Measurements from ENCODE around the gene PAPOLB. TPM values are rescaled to one million over a fixed set of nuclear protein-coding genes. Genes with fewer than 3 reads are reported as not detected.
"Not testable (repeated sequence)": the region's sequence is repeated elsewhere in the genome, so short reads cannot be mapped to it uniquely, and the experiment has no call there.

PAPOLB gene
- total RNA-seq: not detected

DNA sequence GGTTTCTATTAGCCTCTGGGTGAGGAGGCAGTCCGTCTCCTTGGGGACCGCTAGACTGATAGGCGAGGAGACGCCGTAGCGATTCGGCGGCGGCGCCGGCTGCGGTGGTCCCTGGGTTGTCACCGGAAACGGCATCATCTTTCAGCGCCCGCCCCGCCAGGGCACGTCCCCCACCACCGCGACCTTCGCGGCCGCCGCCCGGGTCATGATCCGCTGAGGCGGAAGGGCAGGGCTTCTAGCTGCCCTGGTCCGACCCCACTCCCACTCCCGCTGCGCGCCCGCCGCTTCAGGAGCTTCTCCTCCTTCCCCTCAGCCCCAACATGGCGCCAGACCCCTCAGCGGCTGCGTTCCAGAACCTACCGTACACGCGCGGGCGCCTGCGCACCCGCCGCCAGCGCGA lies at the start of gene PAPOLB:
Gene PAPOLB (minus strand): TSS at position 358 of the 400 bp plus-strand sequence. CDS start 220 bp downstream, at position 138.
- H3K9me3 Mint-ChIP-seq: peaks cover 7 to 16% of the 10 kb centered on the region in 2 donors
- ATAC-seq (no peak), DNase-seq (ENCODE audit: low spot score in 2 of 2) (no peak)
- peaks cover 8% of the 10 kb centered on the region in 2 donors for H3K36me3 Mint-ChIP-seq
- H3K27ac Mint-ChIP-seq: no peak within 1 kb of the TSS

DNA sequence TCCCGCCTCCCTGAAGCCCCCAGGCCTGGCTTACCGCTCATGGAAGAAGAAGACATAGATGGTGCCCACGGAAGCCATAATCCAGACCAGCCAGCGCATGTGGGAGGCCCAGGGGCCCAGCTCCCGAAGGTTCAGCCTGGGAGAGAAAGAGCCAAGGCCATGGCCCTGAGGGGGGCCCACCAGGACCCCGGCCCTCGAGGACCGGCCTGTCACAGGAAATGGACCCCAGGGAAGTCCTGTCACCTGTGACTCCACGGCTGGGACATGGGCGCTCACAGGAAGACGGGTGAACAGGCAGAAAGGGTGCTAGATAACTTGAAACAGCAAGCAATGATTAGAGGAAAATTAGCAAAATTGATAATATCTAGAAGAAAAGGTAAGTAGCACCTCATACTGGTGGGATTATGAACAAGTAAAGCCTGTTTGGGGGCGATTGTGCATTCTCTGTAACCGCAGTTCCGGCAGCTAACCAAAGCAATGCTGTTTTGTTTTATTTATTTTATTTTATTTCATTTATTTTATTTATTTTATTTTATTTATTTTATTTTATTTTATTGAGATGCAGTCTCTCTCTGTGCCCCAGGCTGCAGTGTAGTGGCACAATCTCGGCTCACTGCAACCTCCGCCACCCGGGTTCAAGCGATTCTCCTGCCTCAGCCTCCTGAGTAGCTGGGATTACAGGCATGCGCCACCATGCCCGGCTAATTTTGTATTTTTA lies 49.4 kb upstream of the PAPOLB start:
- H3K27ac Mint-ChIP-seq: peak overlapping the region in 1 of 2 donors; percentile 38
- no peaks in the 10 kb centered on the region for H3K36me3 Mint-ChIP-seq
- H3K9me3 Mint-ChIP-seq: no peaks in the 10 kb centered on the region
- no peak for DNase-seq (ENCODE audit: low spot score in 2 of 2)
- ATAC-seq: no peak

DNA sequence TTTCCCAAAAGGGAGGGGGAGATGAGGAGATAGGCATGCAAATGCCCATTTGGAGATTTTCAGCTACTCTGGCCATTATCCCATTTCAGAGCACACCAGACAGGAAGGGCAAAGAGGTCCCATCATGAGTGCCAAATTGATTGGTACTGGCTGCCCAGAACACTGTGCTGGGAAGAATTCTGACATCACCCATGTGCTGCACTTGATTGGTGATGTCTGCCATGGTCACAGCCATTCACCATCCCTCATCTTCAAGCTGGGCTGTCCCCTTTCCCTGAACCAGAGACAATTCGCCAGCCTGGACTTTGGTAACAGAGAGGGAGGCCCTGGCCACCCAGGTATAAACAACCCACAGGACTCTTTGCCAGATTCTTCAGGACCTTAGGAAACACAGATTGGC lies 44.9 kb upstream of the PAPOLB start:
- Mint-ChIP-seq H3K9me3 (no peaks in the 10 kb centered on the region), H3K27ac (no peak overlapping the region), H3K36me3 (no peaks in the 10 kb centered on the region)
- ATAC-seq (no peak), DNase-seq (ENCODE audit: low spot score in 2 of 2) (no peak)

DNA sequence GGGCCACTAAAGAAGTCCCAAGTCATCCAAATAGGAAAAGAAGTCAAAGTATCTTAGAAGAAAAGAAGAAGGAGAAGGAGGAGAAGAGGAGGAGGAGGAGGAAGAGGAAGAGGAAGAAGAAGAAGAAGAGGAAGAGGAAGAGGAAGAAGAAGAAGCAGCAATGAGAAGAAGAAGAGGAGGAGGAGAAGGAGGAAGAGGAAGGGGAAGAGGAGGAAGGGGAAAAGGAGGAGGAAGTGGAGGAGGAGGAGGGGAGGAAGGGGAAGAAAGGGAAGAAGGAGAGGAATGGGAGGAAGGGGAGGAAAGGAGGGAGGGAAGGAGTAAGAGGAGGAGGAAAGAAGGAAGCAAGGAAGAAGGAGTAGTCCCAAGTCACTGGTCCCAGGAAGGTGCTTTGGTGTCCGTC lies 43.3 kb upstream of the PAPOLB start:
- ATAC-seq: no peak
- DNase-seq (ENCODE audit: low spot score in 2 of 2): no peak
- Mint-ChIP-seq H3K36me3 (no peaks in the 10 kb centered on the region), H3K9me3 (no peaks in the 10 kb centered on the region), H3K27ac (no peak overlapping the region)

DNA sequence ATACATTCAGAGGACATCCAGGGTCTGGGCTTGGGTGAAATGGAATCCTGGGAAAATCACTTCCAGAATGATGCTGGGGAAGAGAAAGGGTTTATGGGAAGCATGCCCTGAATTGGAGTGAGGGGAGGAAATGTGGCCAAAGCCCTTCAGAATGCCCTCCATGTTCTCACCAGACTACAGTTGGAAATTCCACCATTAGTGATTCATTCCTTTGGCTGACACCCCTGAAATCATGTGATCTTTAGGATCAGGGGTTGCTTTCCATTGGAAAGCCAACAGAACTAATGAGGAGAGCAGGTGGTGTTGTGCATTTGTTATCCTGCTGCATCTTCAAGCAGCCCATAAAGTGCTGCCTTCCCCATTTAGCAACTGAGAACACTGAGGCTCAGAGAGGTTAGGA lies 42.5 kb upstream of the PAPOLB start:
- no peaks in the 10 kb centered on the region for H3K36me3 Mint-ChIP-seq
- ATAC-seq (no peak), DNase-seq (ENCODE audit: low spot score in 2 of 2) (no peak)
- H3K9me3 Mint-ChIP-seq: no peaks in the 10 kb centered on the region
- no peak overlapping the region for H3K27ac Mint-ChIP-seq

DNA sequence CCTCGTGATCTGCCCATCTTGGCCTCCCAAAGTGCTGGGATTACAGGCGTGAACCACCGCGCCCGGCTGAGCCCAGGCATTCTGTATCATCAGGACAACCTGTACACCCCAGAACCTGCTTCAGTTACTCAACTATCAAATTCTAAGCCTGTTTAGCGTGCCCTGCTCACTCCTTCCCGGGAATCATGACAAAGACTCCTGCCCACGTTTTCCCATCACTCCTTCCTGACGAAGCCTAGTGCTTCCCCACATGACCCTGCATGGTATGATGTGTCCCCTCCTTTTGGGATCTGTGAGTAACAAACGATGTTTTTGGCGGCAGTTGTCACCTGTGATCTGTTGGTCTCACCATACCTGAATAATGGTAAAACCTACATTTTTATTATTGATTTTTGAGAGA lies 33.9 kb upstream of the PAPOLB start:
- H3K36me3 Mint-ChIP-seq: no peaks in the 10 kb centered on the region
- DNase-seq (ENCODE audit: low spot score in 2 of 2) (no peak), ATAC-seq (no peak)
- no peak overlapping the region for H3K27ac Mint-ChIP-seq
- no peaks in the 10 kb centered on the region for H3K9me3 Mint-ChIP-seq

DNA sequence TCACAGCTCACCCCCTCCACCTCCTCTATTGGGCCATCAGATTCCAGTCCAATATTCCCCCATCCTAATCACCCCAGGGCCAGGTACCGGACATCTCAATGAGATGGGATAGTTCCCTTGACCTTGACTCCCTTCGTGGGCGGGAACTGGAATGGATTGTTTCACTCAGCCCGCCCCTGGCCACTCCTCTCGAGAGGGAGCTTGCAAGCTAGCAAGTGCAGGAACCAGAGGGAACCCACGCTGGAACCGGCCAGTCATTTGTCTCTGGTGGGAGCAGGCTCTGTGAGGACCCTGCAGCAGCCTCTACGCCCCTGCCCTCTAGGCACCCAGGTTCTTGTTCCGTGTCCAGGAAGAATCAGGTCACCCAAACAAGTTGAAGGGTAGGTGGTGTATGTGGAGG lies 32.7 kb upstream of the PAPOLB start:
- DNase-seq (ENCODE audit: low spot score in 2 of 2) (no peak), ATAC-seq (no peak)
- Mint-ChIP-seq H3K27ac (no peak overlapping the region), H3K36me3 (no peaks in the 10 kb centered on the region), H3K9me3 (no peaks in the 10 kb centered on the region)

DNA sequence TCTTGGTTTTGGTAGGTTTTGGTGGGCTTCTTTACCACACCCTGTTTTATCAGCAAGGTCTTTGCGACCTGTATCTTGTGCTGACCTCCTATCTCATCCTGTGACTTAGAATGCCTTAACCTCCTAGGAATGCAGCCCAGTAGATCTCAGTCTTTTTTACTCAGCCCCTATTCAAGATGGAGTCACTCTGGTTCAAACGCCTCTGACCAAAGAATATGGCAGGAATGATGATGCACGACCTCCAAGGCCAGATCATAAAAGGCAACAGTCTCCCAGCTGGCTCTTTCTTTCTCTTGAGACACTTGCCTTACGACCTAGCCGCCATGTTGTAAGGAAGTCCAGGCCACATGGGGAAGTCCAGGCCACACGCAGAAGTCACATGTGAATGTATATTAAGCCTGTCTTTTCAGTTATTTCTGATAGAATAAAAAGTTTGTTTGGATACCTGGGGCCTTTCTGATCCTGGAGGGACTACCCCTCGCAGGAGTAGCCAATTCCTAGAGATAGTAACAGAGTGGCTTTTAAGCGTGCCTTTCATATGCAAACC lies 32.2 kb upstream of the PAPOLB start:
- ATAC-seq (no peak), DNase-seq (ENCODE audit: low spot score in 2 of 2) (no peak)
- H3K36me3 Mint-ChIP-seq: no peaks in the 10 kb centered on the region
- H3K9me3 Mint-ChIP-seq: no peaks in the 10 kb centered on the region
- H3K27ac Mint-ChIP-seq: no peak overlapping the region

DNA sequence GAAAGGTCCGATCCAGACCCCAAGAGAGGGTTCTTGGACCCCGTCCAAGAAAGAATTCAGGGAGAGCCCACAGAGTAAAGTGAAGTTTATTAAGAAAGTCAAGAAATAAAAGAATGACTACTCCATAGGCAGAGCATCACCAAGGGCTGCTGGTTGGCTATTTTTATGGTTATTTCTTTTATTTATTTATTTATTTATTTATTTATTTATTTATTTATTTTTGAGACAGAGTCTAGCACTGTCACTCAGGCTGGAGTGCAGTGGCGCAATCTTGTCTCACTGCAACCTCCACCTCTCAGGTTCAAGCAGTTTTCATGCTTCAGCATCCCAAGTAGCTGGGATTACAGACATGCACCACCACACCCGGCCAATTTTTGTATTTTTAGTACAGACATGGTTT lies 31.4 kb upstream of the PAPOLB start:
- not testable (repeated sequence) for DNase-seq (ENCODE audit: low spot score in 2 of 2); H3K36me3 Mint-ChIP-seq; H3K9me3 Mint-ChIP-seq; ATAC-seq; H3K27ac Mint-ChIP-seq

DNA sequence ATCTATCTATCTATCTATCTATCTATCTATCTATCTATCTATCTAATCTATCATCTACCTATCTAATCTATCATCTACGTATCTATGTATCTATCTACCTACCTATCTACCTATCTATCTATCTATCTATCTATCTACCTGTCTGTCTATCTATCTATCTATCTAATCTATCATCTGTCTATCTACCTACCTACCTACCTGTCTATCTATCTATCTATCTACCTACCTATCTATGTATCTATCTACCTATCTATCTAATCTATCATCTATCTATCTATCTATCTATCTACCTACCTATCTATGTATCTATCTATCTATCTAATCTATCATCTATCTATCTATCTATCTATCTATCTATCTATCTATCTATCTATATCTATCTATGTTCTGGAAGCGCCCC lies 29.7 kb upstream of the PAPOLB start:
- H3K36me3 Mint-ChIP-seq; H3K27ac Mint-ChIP-seq; DNase-seq (ENCODE audit: low spot score in 2 of 2); ATAC-seq; H3K9me3 Mint-ChIP-seq: not testable (repeated sequence)

DNA sequence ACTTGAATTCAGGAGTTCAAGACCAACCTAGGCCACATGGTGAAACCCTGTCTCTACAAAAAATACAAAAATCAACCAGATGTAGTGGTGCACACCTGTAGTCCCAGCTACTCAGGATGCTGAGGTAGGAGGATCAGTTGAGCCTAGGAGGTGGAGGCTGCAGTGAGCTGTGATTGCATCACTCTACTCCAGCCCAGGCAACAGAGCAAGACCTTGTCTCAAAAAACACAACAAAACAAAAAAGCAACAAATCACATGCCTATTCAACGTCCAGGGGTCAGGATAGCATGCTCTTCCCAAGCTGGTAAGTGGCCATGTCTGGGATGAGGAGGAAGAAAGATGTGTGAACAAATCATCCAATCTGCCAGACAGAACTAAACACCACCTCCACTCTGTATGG lies 27.9 kb upstream of the PAPOLB start:
- no peak for DNase-seq (ENCODE audit: low spot score in 2 of 2)
- Mint-ChIP-seq H3K27ac (no peak overlapping the region), H3K9me3 (no peaks in the 10 kb centered on the region), H3K36me3 (no peaks in the 10 kb centered on the region)
- no peak for ATAC-seq

DNA sequence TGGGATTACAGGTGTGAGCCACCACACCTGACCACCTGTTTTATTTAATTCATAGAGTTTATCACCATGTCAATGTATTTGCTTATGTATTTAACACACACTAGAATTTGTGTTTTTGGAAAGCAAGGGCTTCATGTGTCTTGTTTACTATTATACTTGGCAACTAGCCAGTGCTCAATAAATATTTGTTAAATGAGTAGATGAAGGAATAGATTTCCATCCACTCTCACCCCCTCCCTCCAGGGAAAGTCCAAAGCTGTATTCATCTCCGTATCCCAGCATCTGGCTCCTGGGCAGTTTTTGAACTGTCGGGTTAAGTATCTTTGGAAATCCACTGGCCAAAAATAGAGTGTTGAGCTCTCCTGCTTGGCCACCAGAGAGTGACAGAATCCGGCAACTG lies 26.3 kb upstream of the PAPOLB start:
- H3K27ac Mint-ChIP-seq: no peak overlapping the region
- no peak for DNase-seq (ENCODE audit: low spot score in 2 of 2)
- ATAC-seq: no peak
- no peaks in the 10 kb centered on the region for H3K9me3 Mint-ChIP-seq
- no peaks in the 10 kb centered on the region for H3K36me3 Mint-ChIP-seq

DNA sequence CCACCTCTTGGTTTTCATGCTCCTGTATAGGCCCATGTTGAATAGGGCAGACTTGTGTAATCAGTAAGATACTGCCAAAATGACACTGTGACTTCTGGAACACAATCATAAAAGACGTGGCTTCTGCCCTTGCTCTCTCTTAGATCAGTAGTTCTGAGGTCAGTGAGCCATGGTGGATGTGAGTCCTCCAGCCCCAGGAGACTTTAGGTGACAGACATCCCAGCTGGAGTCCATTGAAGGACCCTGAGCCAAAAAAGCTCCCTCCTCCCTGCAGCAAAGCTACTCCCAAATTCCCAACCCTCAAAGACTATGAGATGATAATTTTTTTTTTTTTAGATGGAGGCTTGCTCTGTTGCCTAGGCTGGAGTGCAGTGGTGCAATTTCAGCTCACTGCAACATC lies 24.8 kb upstream of the PAPOLB start:
- Mint-ChIP-seq H3K36me3 (no peaks in the 10 kb centered on the region), H3K9me3 (no peaks in the 10 kb centered on the region), H3K27ac (no peak overlapping the region)
- DNase-seq (ENCODE audit: low spot score in 2 of 2): no peak
- ATAC-seq: no peak

DNA sequence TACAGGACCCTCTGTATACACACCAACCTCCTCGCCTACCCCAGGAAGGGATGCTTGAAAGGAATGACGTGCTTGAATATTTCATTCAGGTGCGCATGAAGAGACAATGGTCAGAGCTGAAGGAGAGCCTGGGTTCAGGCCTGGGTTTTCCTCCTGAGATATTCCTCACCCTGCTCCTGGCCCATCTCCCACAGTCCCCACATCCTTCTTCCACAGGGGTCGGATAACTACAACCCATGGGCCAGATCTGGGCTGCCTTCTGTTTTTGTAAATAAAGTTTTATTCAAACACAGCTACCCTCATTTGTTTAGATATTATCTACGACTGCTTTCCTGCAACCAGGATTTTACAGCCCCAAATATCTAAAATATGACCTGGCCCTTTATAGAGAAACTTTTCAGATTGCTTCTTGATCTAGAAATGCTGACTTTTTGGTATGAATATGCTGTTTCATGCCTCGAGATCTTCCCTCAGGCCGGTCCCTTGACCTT lies 23.5 kb upstream of the PAPOLB start:
- Mint-ChIP-seq H3K36me3 (no peaks in the 10 kb centered on the region), H3K9me3 (no peaks in the 10 kb centered on the region), H3K27ac (no peak overlapping the region)
- ATAC-seq (no peak), DNase-seq (ENCODE audit: low spot score in 2 of 2) (no peak)

DNA sequence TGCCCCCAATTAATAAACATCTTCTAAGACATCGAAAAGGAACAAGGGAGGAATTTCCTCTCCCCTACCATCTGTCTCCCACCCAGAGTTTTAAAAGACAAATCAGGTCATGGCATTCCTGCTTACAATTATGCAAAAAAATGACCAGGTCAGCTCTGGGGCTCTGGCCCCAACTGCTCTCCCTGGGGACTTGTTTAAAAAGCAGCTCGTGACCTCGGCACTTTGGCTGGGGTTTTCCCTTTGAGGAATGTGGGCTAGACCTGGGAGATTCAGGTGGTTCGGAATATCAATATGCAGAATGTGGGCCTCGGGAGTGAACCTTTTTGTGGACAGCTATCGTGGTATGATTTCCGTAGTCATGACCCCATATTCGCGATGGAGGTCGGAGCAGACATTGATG lies 22.3 kb upstream of the PAPOLB start:
- DNase-seq (ENCODE audit: low spot score in 2 of 2) (no peak), ATAC-seq (no peak)
- Mint-ChIP-seq H3K27ac (no peak overlapping the region), H3K9me3 (no peaks in the 10 kb centered on the region), H3K36me3 (no peaks in the 10 kb centered on the region)

DNA sequence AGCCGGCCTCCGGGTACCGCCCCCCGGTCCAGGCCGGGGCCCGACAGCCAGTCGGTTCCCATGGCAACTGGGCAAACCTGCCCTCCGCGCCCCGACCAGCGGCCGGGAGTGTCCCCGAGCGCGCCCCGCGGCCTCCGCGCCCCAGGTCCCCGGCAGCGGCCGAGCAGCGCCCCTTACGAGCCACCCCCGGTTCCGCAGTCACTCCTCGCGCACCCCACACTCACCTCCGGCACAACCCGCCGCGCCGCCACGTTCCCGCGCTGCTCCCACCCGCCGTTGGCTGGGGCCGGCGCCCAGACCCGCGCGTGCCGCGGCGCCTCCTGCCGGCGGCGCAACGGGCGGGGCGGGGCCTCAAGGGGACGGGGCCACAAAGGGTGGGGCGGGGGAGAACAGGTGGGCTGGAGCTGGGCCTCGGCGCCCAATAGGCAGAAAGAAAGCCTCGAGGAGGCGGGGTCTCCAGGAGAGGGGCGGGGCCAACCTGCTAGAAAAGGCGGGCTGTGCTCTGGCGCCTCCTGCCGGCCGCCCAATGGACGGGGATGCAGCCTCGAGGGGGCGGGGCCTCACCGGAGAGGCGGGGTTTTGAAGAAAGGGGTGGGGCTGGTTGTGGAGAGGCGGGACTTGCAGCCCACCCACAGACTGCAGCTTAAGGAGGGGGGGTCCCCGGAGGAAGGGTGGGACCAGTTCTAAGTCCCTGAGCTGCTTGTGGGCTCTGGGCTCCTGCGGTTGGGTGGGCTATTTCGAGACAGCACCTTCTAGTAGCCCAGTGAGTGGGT lies 21.7 kb upstream of the PAPOLB start, which contains the start of gene RADIL:
Gene RADIL (minus strand): TSS at position 345 of the 773 bp plus-strand sequence. CDS start 5,577 bp downstream, outside the sequence.
- Mint-ChIP-seq H3K36me3 (no peaks in the 10 kb centered on the region), H3K9me3 (no peaks in the 10 kb centered on the region), H3K27ac (no peak within 1 kb of the TSS)
- peak; percentile 87 to 96 for DNase-seq (ENCODE audit: low spot score in 2 of 2)
- peak; percentile 98 to 99 for ATAC-seq

DNA sequence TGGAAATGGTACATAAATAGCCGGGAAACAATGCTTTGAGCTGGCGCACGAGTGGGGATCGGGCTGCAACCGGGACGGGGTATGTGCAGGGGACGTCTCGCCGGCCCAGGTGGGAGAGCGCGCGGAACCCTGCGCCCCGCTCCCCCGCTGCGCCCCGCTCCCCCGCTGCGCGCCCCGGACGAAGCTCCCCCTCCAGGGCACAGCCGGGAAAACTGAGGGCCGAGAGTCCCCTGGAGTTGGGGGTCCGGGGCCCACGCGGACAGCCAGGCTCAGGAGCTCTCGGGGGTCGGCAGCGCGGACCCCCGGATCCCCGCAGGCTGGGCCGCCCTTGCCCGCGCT lies 21.2 kb upstream of the PAPOLB start:
- H3K9me3 Mint-ChIP-seq: no peaks in the 10 kb centered on the region
- no peaks in the 10 kb centered on the region for H3K36me3 Mint-ChIP-seq
- ATAC-seq (no peak), DNase-seq (ENCODE audit: low spot score in 2 of 2) (peak in 1 of 2 donors; percentile 12)
- H3K27ac Mint-ChIP-seq: no peak overlapping the region

All from activated naive CD4-positive, alpha-beta T cell treated with anti-CD3 and anti-CD28 coated beads, Interleukin-2, amount 50 U/mL, for 72 hours (primary cell).